ENCODE measurements around the gene GALNT14. TPM values are rescaled to one million over a fixed set of nuclear protein-coding genes. Genes with fewer than 3 reads are reported as not detected.

Gene GALNT14
- total and polyA plus RNA-seq, 9 donors, result 1.4 to 6.9 (median 2.9) TPM

- no peaks in the 10 kb centered on the region for H3K9me3 ChIP-seq (replicated peaks; ENCODE audit: control insufficient read depth, low read depth, low read length)
- H3K27me3 ChIP-seq (ENCODE audit: control insufficient read depth, insufficient read depth, low read length), result peaks cover 3% of the 10 kb centered on the region
- no peaks in the 10 kb centered on the region for H3K36me3 ChIP-seq (ENCODE audit: control insufficient read depth, insufficient read depth, low read length)
- no peak overlapping the region for H3K27ac ChIP-seq (ENCODE audit: low read length)
- WGBS (ENCODE audit: insufficient coverage), result 40% methylated on average over 1 of the region's 6 CpGs
- no peak overlapping the region for H3K4me3 ChIP-seq (ENCODE audit: low read length)
- no peak for DNase-seq
- peaks cover 17% of the 10 kb centered on the region for H3K4me1 ChIP-seq (ENCODE audit: control insufficient read depth, insufficient read depth, low read length)
These were observed 120.0 kb downstream of the GALNT14 start for GRCh38 chr2:31018280-31018679.

- Histone ChIP-seq H3K36me3 (ENCODE audit: control insufficient read depth, insufficient read depth, low read length) (no peaks in the 10 kb centered on the region), H3K9me3 (replicated peaks; ENCODE audit: control insufficient read depth, low read depth, low read length) (no peaks in the 10 kb centered on the region), H3K27me3 (ENCODE audit: control insufficient read depth, insufficient read depth, low read length) (peaks cover 5% of the 10 kb centered on the region), H3K27ac (ENCODE audit: low read length) (no peak overlapping the region), H3K4me3 (ENCODE audit: low read length) (no peak overlapping the region), H3K4me1 (ENCODE audit: control insufficient read depth, insufficient read depth, low read length) (peaks cover 11% of the 10 kb centered on the region)
- WGBS (ENCODE audit: insufficient coverage), result 83% methylated on average over 3 of the region's 5 CpGs
- no peak for DNase-seq
These were observed 121.6 kb downstream of the GALNT14 start for GRCh38 chr2:31016648-31017047.

GRCh38 chr2:31014516-31014915 lies 123.7 kb downstream of the GALNT14 start:
- no CpG with 5 or more reads among the region's 4 CpGs for WGBS (ENCODE audit: insufficient coverage)
- DNase-seq, result no peak
- no peaks in the 10 kb centered on the region for H3K9me3 ChIP-seq (replicated peaks; ENCODE audit: control insufficient read depth, low read depth, low read length)
- no peaks in the 10 kb centered on the region for H3K36me3 ChIP-seq (ENCODE audit: control insufficient read depth, insufficient read depth, low read length)
- H3K27ac ChIP-seq (ENCODE audit: low read length), result no peak overlapping the region
- no peaks in the 10 kb centered on the region for H3K4me1 ChIP-seq (ENCODE audit: control insufficient read depth, insufficient read depth, low read length)
- peaks cover 5% of the 10 kb centered on the region for H3K27me3 ChIP-seq (ENCODE audit: control insufficient read depth, insufficient read depth, low read length)
- no peak overlapping the region for H3K4me3 ChIP-seq (ENCODE audit: low read length)

GRCh38 chr2:31013301-31013700 lies 124.9 kb downstream of the GALNT14 start:
- Histone ChIP-seq H3K4me3 (ENCODE audit: low read length) (no peak overlapping the region), H3K27me3 (ENCODE audit: control insufficient read depth, insufficient read depth, low read length) (peaks cover 11% of the 10 kb centered on the region), H3K27ac (ENCODE audit: low read length) (no peak overlapping the region), H3K36me3 (ENCODE audit: control insufficient read depth, insufficient read depth, low read length) (no peaks in the 10 kb centered on the region), H3K9me3 (replicated peaks; ENCODE audit: control insufficient read depth, low read depth, low read length) (no peaks in the 10 kb centered on the region), H3K4me1 (ENCODE audit: control insufficient read depth, insufficient read depth, low read length) (no peaks in the 10 kb centered on the region)
- whole genome bisulfite sequencing (ENCODE audit: insufficient coverage), result 63% methylated on average over 6 of the region's 8 CpGs
- DNase-seq, result no peak

- WGBS (ENCODE audit: insufficient coverage), result no CpG with 5 or more reads among the region's 1 CpG
- Histone ChIP-seq H3K9me3 (replicated peaks; ENCODE audit: control insufficient read depth, low read depth, low read length) (no peaks in the 10 kb centered on the region), H3K4me3 (ENCODE audit: low read length) (no peak overlapping the region), H3K36me3 (ENCODE audit: control insufficient read depth, insufficient read depth, low read length) (no peaks in the 10 kb centered on the region), H3K27me3 (ENCODE audit: control insufficient read depth, insufficient read depth, low read length) (peaks cover 13% of the 10 kb centered on the region), H3K4me1 (ENCODE audit: control insufficient read depth, insufficient read depth, low read length) (no peaks in the 10 kb centered on the region), H3K27ac (ENCODE audit: low read length) (no peak overlapping the region)
- DNase-seq, result no peak
These were observed 125.8 kb downstream of the GALNT14 start for GRCh38 chr2:31012406-31012805.

- DNase-seq, result no peak
- H3K27me3 ChIP-seq (ENCODE audit: control insufficient read depth, insufficient read depth, low read length), result peaks cover 14% of the 10 kb centered on the region
- no peaks in the 10 kb centered on the region for H3K4me1 ChIP-seq (ENCODE audit: control insufficient read depth, insufficient read depth, low read length)
- no peaks in the 10 kb centered on the region for H3K36me3 ChIP-seq (ENCODE audit: control insufficient read depth, insufficient read depth, low read length)
- 67% methylated on average over 5 of the region's 6 CpGs for WGBS (ENCODE audit: insufficient coverage)
- H3K27ac ChIP-seq (ENCODE audit: low read length), result no peak overlapping the region
- H3K9me3 ChIP-seq (replicated peaks; ENCODE audit: control insufficient read depth, low read depth, low read length), result no peaks in the 10 kb centered on the region
- no peak overlapping the region for H3K4me3 ChIP-seq (ENCODE audit: low read length)
These were observed 126.7 kb downstream of the GALNT14 start for GRCh38 chr2:31011587-31011986.

GRCh38 chr2:31008561-31009114 lies 129.6 kb downstream of the GALNT14 start:
- DNase-seq, result no peak
- Histone ChIP-seq H3K36me3 (ENCODE audit: control insufficient read depth, insufficient read depth, low read length) (no peaks in the 10 kb centered on the region), H3K4me3 (ENCODE audit: low read length) (no peak overlapping the region), H3K4me1 (ENCODE audit: control insufficient read depth, insufficient read depth, low read length) (no peaks in the 10 kb centered on the region), H3K27me3 (ENCODE audit: control insufficient read depth, insufficient read depth, low read length) (peaks cover 22% of the 10 kb centered on the region), H3K9me3 (replicated peaks; ENCODE audit: control insufficient read depth, low read depth, low read length) (no peaks in the 10 kb centered on the region), H3K27ac (ENCODE audit: low read length) (no peak overlapping the region)
- 20% methylated on average over 8 of the region's 12 CpGs for WGBS (ENCODE audit: insufficient coverage)

- peaks cover 22% of the 10 kb centered on the region for H3K27me3 ChIP-seq (ENCODE audit: control insufficient read depth, insufficient read depth, low read length)
- no peak overlapping the region for H3K4me3 ChIP-seq (ENCODE audit: low read length)
- DNase-seq, result no peak
- no peaks in the 10 kb centered on the region for H3K4me1 ChIP-seq (ENCODE audit: control insufficient read depth, insufficient read depth, low read length)
- H3K9me3 ChIP-seq (replicated peaks; ENCODE audit: control insufficient read depth, low read depth, low read length), result no peaks in the 10 kb centered on the region
- no peaks in the 10 kb centered on the region for H3K36me3 ChIP-seq (ENCODE audit: control insufficient read depth, insufficient read depth, low read length)
- H3K27ac ChIP-seq (ENCODE audit: low read length), result no peak overlapping the region
These were observed 134.0 kb downstream of the GALNT14 start for GRCh38 chr2:31004257-31004656.

GRCh38 chr2:31003749-31004148 lies 134.5 kb downstream of the GALNT14 start:
- WGBS (ENCODE audit: insufficient coverage), result 47% methylated on average over 6 of the region's 8 CpGs
- peak; percentile 30 for DNase-seq

GRCh38 chr2:31002537-31003150 lies 135.6 kb downstream of the GALNT14 start:
- no peak for DNase-seq
- H3K4me1 ChIP-seq (ENCODE audit: control insufficient read depth, insufficient read depth, low read length), result no peaks in the 10 kb centered on the region
- H3K4me3 ChIP-seq (ENCODE audit: low read length), result no peak overlapping the region
- peaks cover 15% of the 10 kb centered on the region for H3K27me3 ChIP-seq (ENCODE audit: control insufficient read depth, insufficient read depth, low read length)
- H3K36me3 ChIP-seq (ENCODE audit: control insufficient read depth, insufficient read depth, low read length), result no peaks in the 10 kb centered on the region
- H3K27ac ChIP-seq (ENCODE audit: low read length), result no peak overlapping the region
- no peaks in the 10 kb centered on the region for H3K9me3 ChIP-seq (replicated peaks; ENCODE audit: control insufficient read depth, low read depth, low read length)
- WGBS (ENCODE audit: insufficient coverage), result no CpG with 5 or more reads among the region's 4 CpGs

More at GRCh38 chr2:31003749-31004148, 134.5 kb downstream of the GALNT14 start:
- Histone ChIP-seq H3K27me3 (ENCODE audit: control insufficient read depth, insufficient read depth, low read length) (peaks cover 18% of the 10 kb centered on the region), H3K36me3 (ENCODE audit: control insufficient read depth, insufficient read depth, low read length) (no peaks in the 10 kb centered on the region), H3K4me3 (ENCODE audit: low read length) (no peak overlapping the region), H3K27ac (ENCODE audit: low read length) (no peak overlapping the region), H3K4me1 (ENCODE audit: control insufficient read depth, insufficient read depth, low read length) (no peaks in the 10 kb centered on the region), H3K9me3 (replicated peaks; ENCODE audit: control insufficient read depth, low read depth, low read length) (no peaks in the 10 kb centered on the region)

- peak; percentile 25 for DNase-seq
- no peaks in the 10 kb centered on the region for H3K36me3 ChIP-seq (ENCODE audit: control insufficient read depth, insufficient read depth, low read length)
- WGBS (ENCODE audit: insufficient coverage), result 89% methylated on average over 2 of the region's 3 CpGs
- no peak overlapping the region for H3K27ac ChIP-seq (ENCODE audit: low read length)
- H3K9me3 ChIP-seq (replicated peaks; ENCODE audit: control insufficient read depth, low read depth, low read length), result no peaks in the 10 kb centered on the region
- H3K27me3 ChIP-seq (ENCODE audit: control insufficient read depth, insufficient read depth, low read length), result peaks cover 11% of the 10 kb centered on the region
- no peak overlapping the region for H3K4me3 ChIP-seq (ENCODE audit: low read length)
- H3K4me1 ChIP-seq (ENCODE audit: control insufficient read depth, insufficient read depth, low read length), result no peaks in the 10 kb centered on the region
These were observed 137.3 kb downstream of the GALNT14 start for GRCh38 chr2:31000970-31001369.

All from muscle of leg (tissue), 11 donors.